Gastrocnemius medialis (tissue), 4 donors: Measurements from ENCODE around the gene RNU6-9. TPM values are rescaled to one million over a fixed set of nuclear protein-coding genes. Genes with fewer than 3 reads are reported as not detected.
A peak's percentile ranks its signal among the peaks of the same experiment; 100 is the strongest.

Experiments used
- ATAC-seq, 2 donors: fragments of 150-250 bp; one replicate each; pipeline ENCODE4 v1.9.1; 2016
- DNase-seq, 2 donors: peaks; one replicate each; pipeline ENCODE4 v3.0.0-alpha.2; 2019
- H3K27ac ChIP-seq, 4 donors: fragments of 200-600 bp; sonication (generic); 1 replicate in 1 of 4; 2 replicates in 3 of 4; pipeline ENCODE4 v1.5.1; 2016 to 2018; ENCODE audit warnings: mild to moderate bottlenecking in 2 of 4, moderate library complexity in 1 of 4
- H3K27me3 ChIP-seq, 3 donors: fragments of 200-600 bp; sonication (generic) in 2 of 3; 1 replicate in 1 of 3; 2 replicates in 2 of 3; pipeline versions ENCODE4 v1.5.1 to v1.6.0; 2016 to 2019; ENCODE audit warnings: mild to moderate bottlenecking in 1 of 3, moderate library complexity in 1 of 3
- H3K36me3 ChIP-seq, 2 donors: fragments of 200-600 bp; sonication (generic) in 1 of 2; one replicate each; pipeline ENCODE4 v1.5.1; 2017 to 2018
- H3K4me1 ChIP-seq, 2 donors: fragments of 200-600 bp; sonication (generic) in 1 of 2; one replicate each; pipeline ENCODE4 v1.5.1; 2016 to 2017; ENCODE audit warnings: mild to moderate bottlenecking in 2 of 2
- H3K4me3 ChIP-seq, 4 donors: fragments of 200-600 bp; sonication (generic) in 3 of 4; 1 replicate in 1 of 4; 2 replicates in 3 of 4; pipeline ENCODE4 v1.5.1; 2016 to 2019; ENCODE audit warnings: mild to moderate bottlenecking in 2 of 4
- H3K9me3 ChIP-seq, 3 donors: fragments of 200-600 bp; sonication (generic) in 2 of 3; 1 replicate in 1 of 3; 2 replicates in 2 of 3; pipeline ENCODE4 v1.5.1; 2016 to 2019
- CTCF ChIP-seq, 5 experiments: fragments of 450-650 bp in 3 of 5; fragments of 200-600 bp in 2 of 5; sonication (generic) in 2 of 5; IDR thresholded peaks in 4 of 5; conservative IDR thresholded peaks in 1 of 5; 1 replicate in 4 of 5; 2 replicates in 1 of 5; pipeline ENCODE4 v1.5.1; 2016 to 2019; ENCODE audit warnings: antibody characterized with exemption in 5 of 5, mild to moderate bottlenecking in 3 of 5, moderate library complexity in 3 of 5
- POLR2A ChIP-seq, 2 donors: fragments of 450-650 bp; IDR thresholded peaks; one replicate each; pipeline ENCODE4 v1.6.1; 2017; ENCODE audit warnings: antibody characterized with exemption in 2 of 2, mild to moderate bottlenecking in 2 of 2, moderate library complexity in 2 of 2
- in situ Hi-C, 4 donors: fragments of 200-750 bp; cut with MboI; loops; one replicate each; pipeline versions ENCODE4 v1.15.0 to v1.8.0; 2017; ENCODE audit warnings: low sequenced_read_pairs in 4 of 4
- intact Hi-C: fragments of 100-400 bp; cut with DNase I; formaldehyde crosslinking; loops from one replicate; pipeline ENCODE4 v1.15.1; 2023; ENCODE audit warnings: low total_unique reads
- total RNA-seq, 4 donors: library from RNA; depleted of rRNA; stranded (reverse); fragments of >200 nt; gene quantifications; one replicate each; pipeline versions ENCODE4 v1.1.0 to v1.2.3, GENCODE V29; 2016

The RNU6-9 gene
- total RNA-seq, 4 donors from 2014 or later, result not detected

GRCh38 chr19:861756-862580, 31.3 kb upstream of the RNU6-9 start:
- DNase-seq (no peak), ATAC-seq (peak in 1 of 2 donors; percentile 4)
- Histone ChIP-seq H3K27me3 (peaks cover 32 to 48% (median 42%) of the 10 kb centered on the region in 3 donors), H3K4me1 (no peaks in the 10 kb centered on the region), H3K9me3 (no peaks in the 10 kb centered on the region), H3K27ac (no peak overlapping the region), H3K4me3 (no peak overlapping the region), H3K36me3 (no peaks in the 10 kb centered on the region)
- in situ Hi-C loops (loop anchor here in 1 of 4 donors (25.0 kb wide), 1 partner anchor 125 kb away; the partner anchor contains the start of gene WDR18), intact Hi-C loops (no loop called here)
- TF ChIP-seq CTCF (IDR thresholded peaks at IDR 0.05 in 4 of 5, conservative IDR thresholded peaks at IDR 0.05 in 1 of 5) (no peak), POLR2A (IDR thresholded peaks at IDR 0.05) (no peak)

GRCh38 chr19:862581-863314, 30.5 kb upstream of the RNU6-9 start:
- peaks cover 0 to 3% of the 10 kb centered on the region in 2 donors for H3K36me3 ChIP-seq
- ATAC-seq, result peak in 1 of 2 donors; percentile 17
- peak in 1 of 2 donors; percentile 47 for DNase-seq
- H3K4me3 ChIP-seq, result no peak overlapping the region
- TF ChIP-seq CTCF (IDR thresholded peaks at IDR 0.05 in 4 of 5, conservative IDR thresholded peaks at IDR 0.05 in 1 of 5) (no peak), POLR2A (IDR thresholded peaks at IDR 0.05) (no peak)
- H3K4me1 ChIP-seq, result no peaks in the 10 kb centered on the region
- in situ Hi-C loops, result loop anchor here in 1 of 4 donors (25.0 kb wide), 1 partner anchor 125 kb away; the partner anchor contains the start of gene WDR18
- intact Hi-C loops, result no loop called here
- no peaks in the 10 kb centered on the region for H3K9me3 ChIP-seq
- H3K27ac ChIP-seq, result no peak overlapping the region
- H3K27me3 ChIP-seq, result peaks cover 31 to 48% (median 42%) of the 10 kb centered on the region in 3 donors

GRCh38 chr19:863315-863620, 30.0 kb upstream of the RNU6-9 start:
- DNase-seq (no peak), ATAC-seq (no peak)
- H3K36me3 ChIP-seq, result peaks cover 0 to 8% of the 10 kb centered on the region in 2 donors
- H3K9me3 ChIP-seq, result no peaks in the 10 kb centered on the region
- intact Hi-C loops, result no loop called here
- no peaks in the 10 kb centered on the region for H3K4me1 ChIP-seq
- no peak overlapping the region for H3K27ac ChIP-seq
- H3K4me3 ChIP-seq, result no peak overlapping the region
- in situ Hi-C loops, result loop anchor here in 1 of 4 donors (25.0 kb wide), 1 partner anchor 124 kb away; the partner anchor contains the start of gene WDR18
- H3K27me3 ChIP-seq, result peaks cover 25 to 47% (median 42%) of the 10 kb centered on the region in 3 donors
- TF ChIP-seq CTCF (IDR thresholded peaks at IDR 0.05 in 4 of 5, conservative IDR thresholded peaks at IDR 0.05 in 1 of 5) (no peak), POLR2A (IDR thresholded peaks at IDR 0.05) (no peak)

- in situ Hi-C loops, result loop anchor here in 1 of 4 donors (25.0 kb wide), 1 partner anchor 120 kb away; the partner anchor contains the start of gene WDR18
- TF ChIP-seq CTCF (IDR thresholded peaks at IDR 0.05 in 4 of 5, conservative IDR thresholded peaks at IDR 0.05 in 1 of 5) (no peak), POLR2A (IDR thresholded peaks at IDR 0.05) (no peak)
- no peak for DNase-seq
- Histone ChIP-seq H3K9me3 (no peaks in the 10 kb centered on the region), H3K4me3 (no peak overlapping the region), H3K27ac (no peak overlapping the region), H3K36me3 (peaks cover 0 to 36% of the 10 kb centered on the region in 2 donors), H3K4me1 (no peaks in the 10 kb centered on the region), H3K27me3 (peaks cover 2 to 13% (median 11%) of the 10 kb centered on the region in 3 donors)
- no peak for ATAC-seq
- intact Hi-C loops, result no loop called here
Measured at GRCh38 chr19:866769-867300, 26.4 kb upstream of the RNU6-9 start.
